ENCODE measurements around the gene NLRP5.
A peak's percentile ranks its signal among the peaks of the same experiment; 100 is the strongest.
"Not testable (repeated sequence)": the region's sequence is repeated elsewhere in the genome, so short reads cannot be mapped to it uniquely, and the experiment has no call there.

NLRP5 gene

GRCh38 chr19:56099638-56100539 lies 113.3 kb downstream of the NLRP5 start:
- no peak for DNase-seq

GRCh38 chr19:56101095-56101494 lies 114.5 kb downstream of the NLRP5 start:
- no peak for DNase-seq

- DNase-seq: no peak
Measured at GRCh38 chr19:56101746-56102535, 115.4 kb downstream of the NLRP5 start.

- no peak for DNase-seq
Measured at GRCh38 chr19:56103027-56103614, 116.5 kb downstream of the NLRP5 start.

GRCh38 chr19:56104423-56104822 lies 117.8 kb downstream of the NLRP5 start:
- no peak for DNase-seq

- DNase-seq: peak; percentile 46 to 52
Measured at GRCh38 chr19:56105090-56105701, 118.6 kb downstream of the NLRP5 start.

- DNase-seq: not testable (repeated sequence)
Measured at GRCh38 chr19:56105831-56106396, 119.3 kb downstream of the NLRP5 start.

- no peak for DNase-seq
Measured at GRCh38 chr19:56106397-56106849, 119.8 kb downstream of the NLRP5 start.

- no peak for DNase-seq
Measured at GRCh38 chr19:56106993-56107392, 120.4 kb downstream of the NLRP5 start.

- no peak for DNase-seq
Measured at GRCh38 chr19:56107626-56108351, 121.2 kb downstream of the NLRP5 start.

GRCh38 chr19:56108447-56109195 lies 122.0 kb downstream of the NLRP5 start:
- no peak for DNase-seq

GRCh38 chr19:56109226-56109625 lies 122.7 kb downstream of the NLRP5 start:
- DNase-seq: no peak

- DNase-seq: no peak
Measured at GRCh38 chr19:56110515-56111448, 124.2 kb downstream of the NLRP5 start.
